ENCODE results near the gene RAD54L2. TPM values are rescaled to one million over a fixed set of nuclear protein-coding genes. Genes with fewer than 3 reads are reported as not detected.

Gene RAD54L2
- total and polyA plus RNA-seq, 2 donors (not counting 3 experiments of a cell fraction or from before 2014, with no cell fraction given): 7.6 to 31.1 TPM

GRCh38 chr3:51508255-51508654 lies 30.3 kb upstream of the RAD54L2 start:
- intact Hi-C loops (cut with micrococcal nuclease) (no loop called here), dilution Hi-C loops (cut with MboI; ENCODE audit: extremely low pct_ligation_motif_present, low sequenced_read_pairs) (no loop called here)
- Histone ChIP-seq H3K27me3 (ENCODE audit: control insufficient read depth in 2 of 2, insufficient read depth in 2 of 2, low read length in 2 of 2) (no peaks in the 10 kb centered on the region), H4K20me1 (replicated peaks; ENCODE audit: control insufficient read depth, extremely low read depth, insufficient read depth, low read length) (no peaks in the 10 kb centered on the region), H3K9me1 (replicated peaks; ENCODE audit: control insufficient read depth, extremely low read depth, insufficient read depth, low read length) (no peaks in the 10 kb centered on the region), H3K9ac (replicated peaks; ENCODE audit: extremely low read depth, insufficient read depth, low read length) (no peak overlapping the region), H3K36me3 (ENCODE audit: control insufficient read depth in 2 of 2, extremely low read depth in 1 of 2, insufficient read depth in 2 of 2, low read length in 2 of 2) (no peaks in the 10 kb centered on the region), H3K27ac (ENCODE audit: insufficient read depth, low read depth, low read length) (no peak overlapping the region), H2AFZ (ENCODE audit: low read depth, low read length) (no peak overlapping the region), H3K9me3 (replicated peaks; ENCODE audit: control insufficient read depth, insufficient read depth, low read length) (no peaks in the 10 kb centered on the region), H3K79me2 (ENCODE audit: control insufficient read depth, insufficient read depth, low read length) (no peaks in the 10 kb centered on the region), H3K4me2 (ENCODE audit: insufficient read depth, low read length) (no peak overlapping the region), H3K4me3 (replicated peaks in 1 of 3; ENCODE audit: insufficient read depth in 1 of 3, low read depth in 1 of 3, low read length in 3 of 3) (no peak overlapping the region), H3K4me1 (ENCODE audit: control insufficient read depth, extremely low read depth, insufficient read depth, low read length) (no peaks in the 10 kb centered on the region)
- POLR2A ChIA-PET: no interaction called here
- CTCF ChIA-PET: interaction anchor here (3.1 kb wide), 1 partner anchor 161 kb away, joined by 11 read pairs; no protein-coding TSS in a partner anchor
- TF ChIP-seq POLR2A (IDR thresholded peaks at IDR 0.05; ENCODE audit: low read depth, low read length): no peak
- TF ChIP-seq, protein P1, sequence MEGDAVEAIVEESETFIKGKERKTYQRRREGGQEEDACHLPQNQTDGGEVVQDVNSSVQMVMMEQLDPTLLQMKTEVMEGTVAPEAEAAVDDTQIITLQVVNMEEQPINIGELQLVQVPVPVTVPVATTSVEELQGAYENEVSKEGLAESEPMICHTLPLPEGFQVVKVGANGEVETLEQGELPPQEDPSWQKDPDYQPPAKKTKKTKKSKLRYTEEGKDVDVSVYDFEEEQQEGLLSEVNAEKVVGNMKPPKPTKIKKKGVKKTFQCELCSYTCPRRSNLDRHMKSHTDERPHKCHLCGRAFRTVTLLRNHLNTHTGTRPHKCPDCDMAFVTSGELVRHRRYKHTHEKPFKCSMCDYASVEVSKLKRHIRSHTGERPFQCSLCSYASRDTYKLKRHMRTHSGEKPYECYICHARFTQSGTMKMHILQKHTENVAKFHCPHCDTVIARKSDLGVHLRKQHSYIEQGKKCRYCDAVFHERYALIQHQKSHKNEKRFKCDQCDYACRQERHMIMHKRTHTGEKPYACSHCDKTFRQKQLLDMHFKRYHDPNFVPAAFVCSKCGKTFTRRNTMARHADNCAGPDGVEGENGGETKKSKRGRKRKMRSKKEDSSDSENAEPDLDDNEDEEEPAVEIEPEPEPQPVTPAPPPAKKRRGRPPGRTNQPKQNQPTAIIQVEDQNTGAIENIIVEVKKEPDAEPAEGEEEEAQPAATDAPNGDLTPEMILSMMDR (IDR thresholded peaks at IDR 0.05; ENCODE audit: extremely low read depth in 1 of 2, insufficient read depth in 1 of 2, low read depth in 1 of 2, low read length in 2 of 2): no peak
- TF ChIP-seq, protein P2, sequence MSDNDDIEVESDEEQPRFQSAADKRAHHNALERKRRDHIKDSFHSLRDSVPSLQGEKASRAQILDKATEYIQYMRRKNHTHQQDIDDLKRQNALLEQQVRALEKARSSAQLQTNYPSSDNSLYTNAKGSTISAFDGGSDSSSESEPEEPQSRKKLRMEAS (IDR thresholded peaks at IDR 0.05; ENCODE audit: insufficient read depth, insufficient read length): no peak
- TF ChIP-seq GATA2 (IDR thresholded peaks at IDR 0.05; ENCODE audit: insufficient read depth, insufficient read length, low read depth, low read length): no peak
- no peak for TF ChIP-seq MYC (IDR thresholded peaks at IDR 0.05; ENCODE audit: low read depth, low read length)
- no peak for TF ChIP-seq FOS (IDR thresholded peaks at IDR 0.05; ENCODE audit: borderline replicate concordance, insufficient read depth, low read length)
- TF ChIP-seq EZH2 (IDR thresholded peaks at IDR 0.05; ENCODE audit: borderline replicate concordance, low read depth, low read length, severe bottlenecking): no peak
- no peak for DNase-seq (ENCODE audit: low read depth, low spot score)
- no TSS peak for BruUV-seq (replicated peaks)
- FAIRE-seq: no peak
